Uterus (tissue), 4 donors: Measurements from ENCODE around the gene ZFHX2. TPM values are rescaled to one million over a fixed set of nuclear protein-coding genes. Genes with fewer than 3 reads are reported as not detected.

Experiments
- DNase-seq, 2 donors: peaks; one replicate each; pipeline ENCODE4 v3.0.0-alpha.2; 2019 to 2020
- H3K27ac ChIP-seq, 2 donors: fragments of 200-600 bp; sonication (generic); 1 replicate in 1 of 2; 2 replicates in 1 of 2; pipeline ENCODE4 v1.5.1; 2016 to 2018
- H3K27me3 ChIP-seq, 2 donors: fragments of 200-600 bp; sonication (generic); one replicate each; pipeline ENCODE4 v1.5.1; 2018 to 2019; ENCODE audit warnings: control low read depth in 1 of 2
- H3K36me3 ChIP-seq, 2 donors: fragments of 200-600 bp; sonication (generic); one replicate each; pipeline ENCODE4 v1.5.1; 2019; ENCODE audit warnings: control low read depth in 1 of 2
- H3K4me1 ChIP-seq, 2 donors: fragments of 200-600 bp; sonication (generic); one replicate each; pipeline ENCODE4 v1.5.1; 2018 to 2019; ENCODE audit warnings: control low read depth in 1 of 2
- H3K4me3 ChIP-seq, 2 donors: fragments of 200-600 bp; sonication (generic); 1 replicate in 1 of 2; 2 replicates in 1 of 2; pipeline ENCODE4 v1.5.1; 2018 to 2019; ENCODE audit warnings: mild to moderate bottlenecking in 1 of 2
- H3K9me3 ChIP-seq, 2 donors: fragments of 200-600 bp; sonication (generic); one replicate each; pipeline ENCODE4 v1.5.1; 2019; ENCODE audit warnings: control low read depth in 1 of 2
- CTCF ChIP-seq, 4 experiments: fragments of 200-600 bp in 2 of 4; fragments of 450-650 bp in 2 of 4; sonication (generic) in 2 of 4; IDR thresholded peaks; one replicate each; pipeline ENCODE4 v1.5.1; 2016 to 2019; ENCODE audit warnings: antibody characterized with exemption in 4 of 4, mild to moderate bottlenecking in 2 of 4, moderate library complexity in 1 of 4
- POLR2A ChIP-seq, 2 donors: fragments of 450-650 bp; IDR thresholded peaks; one replicate each; pipeline ENCODE4 v1.6.1; 2016; ENCODE audit warnings: antibody characterized with exemption in 2 of 2, mild to moderate bottlenecking in 1 of 2, moderate library complexity in 1 of 2
- intact Hi-C: fragments of 100-400 bp; cut with DNase I; formaldehyde crosslinking; loops from one replicate; pipeline ENCODE4 v1.15.1; 2023; ENCODE audit warnings: low total_unique reads
- total RNA-seq, 4 donors: library from RNA; depleted of rRNA in 3 of 4; stranded (reverse); fragments of >200 nt in 3 of 4; gene quantifications; one replicate each; pipeline versions ENCODE4 v1.1.0 to v1.2.4, GENCODE V29; 2014 to 2023
- donor health status: DM: yes; HTN: yes; CAD: no.

The ZFHX2 gene
- total RNA-seq, 4 donors from 2014 or later: 0.35 to 1.7 TPM; not detected in 2

- intact Hi-C loops: no loop called here
Observed at GRCh38 chr14:23555533-23555881, 3.9 kb upstream of the ZFHX2 start.

GRCh38 chr14:23550812-23551265 lies 726 bp downstream of the ZFHX2 start:
- no peaks in the 10 kb centered on the region for H3K9me3 ChIP-seq
- intact Hi-C loops: no loop called here
- H3K4me1 ChIP-seq: no peaks in the 10 kb centered on the region
- H3K36me3 ChIP-seq: no peaks in the 10 kb centered on the region
- TF ChIP-seq CTCF (IDR thresholded peaks at IDR 0.05) (no peak), POLR2A (IDR thresholded peaks at IDR 0.05) (no peak)
- no peaks in the 10 kb centered on the region for H3K27me3 ChIP-seq
- peak overlapping the region in 1 of 2 donors; percentile 47 for H3K27ac ChIP-seq
- peak overlapping the region; percentile 39 to 54 for H3K4me3 ChIP-seq
- no peak for DNase-seq

More at GRCh38 chr14:23555533-23555881, 3.9 kb upstream of the ZFHX2 start:
- no peaks in the 10 kb centered on the region for H3K27me3 ChIP-seq
- H3K27ac ChIP-seq: peak overlapping the region; percentile 92 to 95
- H3K4me1 ChIP-seq: peaks cover 4 to 9% of the 10 kb centered on the region in 2 donors
- H3K4me3 ChIP-seq: peak overlapping the region; percentile 80 to 95
- no peaks in the 10 kb centered on the region for H3K9me3 ChIP-seq
- DNase-seq: no peak
- H3K36me3 ChIP-seq: no peaks in the 10 kb centered on the region
- TF ChIP-seq CTCF (IDR thresholded peaks at IDR 0.05) (no peak), POLR2A (IDR thresholded peaks at IDR 0.05) (no peak)

- no peaks in the 10 kb centered on the region for H3K27me3 ChIP-seq
- DNase-seq: no peak
- no peaks in the 10 kb centered on the region for H3K36me3 ChIP-seq
- H3K9me3 ChIP-seq: no peaks in the 10 kb centered on the region
- TF ChIP-seq CTCF (IDR thresholded peaks at IDR 0.05): no peak
- no peak for TF ChIP-seq POLR2A (IDR thresholded peaks at IDR 0.05)
- H3K4me1 ChIP-seq: no peaks in the 10 kb centered on the region
- peak overlapping the region; percentile 39 to 54 for H3K4me3 ChIP-seq
- intact Hi-C loops: no loop called here
- no peak overlapping the region for H3K27ac ChIP-seq
Observed at GRCh38 chr14:23550131-23550811, 1.3 kb downstream of the ZFHX2 start.

GRCh38 chr14:23548351-23549318 lies 2.9 kb downstream of the ZFHX2 start:
- TF ChIP-seq CTCF (IDR thresholded peaks at IDR 0.05): no peak
- no peak for TF ChIP-seq POLR2A (IDR thresholded peaks at IDR 0.05)
- Histone ChIP-seq H3K36me3 (no peaks in the 10 kb centered on the region), H3K27ac (peak overlapping the region in 1 of 2 donors; percentile 43), H3K27me3 (no peaks in the 10 kb centered on the region), H3K4me3 (no peak overlapping the region), H3K4me1 (no peaks in the 10 kb centered on the region), H3K9me3 (no peaks in the 10 kb centered on the region)
- no peak for DNase-seq
- intact Hi-C loops: no loop called here

GRCh38 chr14:23547924-23548323 lies 3.6 kb downstream of the ZFHX2 start:
- intact Hi-C loops: no loop called here
- DNase-seq: no peak
- H3K27ac ChIP-seq: peak overlapping the region in 1 of 2 donors; percentile 43
- H3K27me3 ChIP-seq: no peaks in the 10 kb centered on the region
- no peaks in the 10 kb centered on the region for H3K9me3 ChIP-seq
- H3K36me3 ChIP-seq: no peaks in the 10 kb centered on the region
- TF ChIP-seq POLR2A (IDR thresholded peaks at IDR 0.05) (no peak), CTCF (IDR thresholded peaks at IDR 0.05) (no peak)
- H3K4me3 ChIP-seq: no peak overlapping the region
- H3K4me1 ChIP-seq: no peaks in the 10 kb centered on the region
